Activated T-helper 1 cell treated with Interleukin-2 at 50 U/mL for 16 hours (primary cell): ENCODE data around the gene RNF10.
A peak's percentile ranks its signal among the peaks of the same experiment; 100 is the strongest.
"Not testable (repeated sequence)": the region's sequence is repeated elsewhere in the genome, so short reads cannot be mapped to it uniquely, and the experiment has no call there.

Experiments
- DNase-seq: peaks from one replicate; pipeline ENCODE4 v3.0.0-alpha.2; 2020; ENCODE audit warnings: low read depth

The RNF10 gene

DNA sequence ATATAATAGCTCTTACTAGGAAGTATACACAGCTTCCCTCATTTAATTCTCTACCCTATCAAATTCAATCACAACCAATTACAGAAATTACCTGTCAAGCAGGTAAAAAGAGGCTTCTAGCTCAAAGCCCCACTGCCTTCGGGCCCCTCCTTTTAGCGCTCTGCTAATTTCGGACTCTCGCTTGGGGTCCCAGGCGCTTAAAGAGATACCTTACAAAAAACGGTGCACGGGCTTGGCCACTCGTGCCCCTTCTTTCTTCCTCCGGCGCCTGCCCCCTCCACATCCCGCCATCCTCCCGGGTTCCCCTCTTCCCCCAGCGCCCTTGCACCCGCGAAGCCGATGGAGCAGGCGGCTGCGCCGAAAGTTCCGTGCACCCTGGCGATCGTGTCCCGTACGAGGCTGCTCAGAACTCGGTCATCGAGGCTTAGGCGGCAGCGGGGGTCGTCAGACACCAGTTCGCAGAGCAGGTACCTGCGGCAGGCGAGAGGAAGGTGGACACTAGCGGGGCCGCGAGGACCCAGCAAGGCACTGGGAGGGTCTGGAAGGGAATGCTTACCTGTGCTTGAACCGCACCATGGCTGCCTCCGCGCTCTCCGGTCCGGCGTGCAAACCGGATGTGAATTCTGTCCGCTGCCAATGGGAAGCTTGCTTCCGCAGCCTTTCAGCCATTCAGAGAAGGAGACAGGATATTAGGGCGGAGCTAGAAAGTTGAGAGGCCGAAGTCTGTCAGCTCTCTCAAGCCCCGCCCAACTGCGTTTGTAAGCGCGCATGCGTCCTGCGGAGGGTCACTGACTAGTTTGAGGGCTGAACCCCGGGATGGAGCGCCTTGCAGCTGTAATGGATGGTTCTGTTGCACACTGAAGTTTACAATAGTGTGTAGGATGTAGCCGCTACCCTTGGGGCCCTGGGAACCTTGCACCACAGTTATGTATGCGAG, 46.9 kb downstream of the RNF10 start, which contains the start of gene POP5:
Gene POP5 (minus strand): TSS at position 616 of the 937 bp plus-strand sequence. CDS start 40 bp downstream, at position 576.
- DNase-seq, result peak; percentile 85

- no peak for DNase-seq
These were observed 47.8 kb downstream of the RNF10 start for GRCh38 chr12:120581998-120582397.

DNA sequence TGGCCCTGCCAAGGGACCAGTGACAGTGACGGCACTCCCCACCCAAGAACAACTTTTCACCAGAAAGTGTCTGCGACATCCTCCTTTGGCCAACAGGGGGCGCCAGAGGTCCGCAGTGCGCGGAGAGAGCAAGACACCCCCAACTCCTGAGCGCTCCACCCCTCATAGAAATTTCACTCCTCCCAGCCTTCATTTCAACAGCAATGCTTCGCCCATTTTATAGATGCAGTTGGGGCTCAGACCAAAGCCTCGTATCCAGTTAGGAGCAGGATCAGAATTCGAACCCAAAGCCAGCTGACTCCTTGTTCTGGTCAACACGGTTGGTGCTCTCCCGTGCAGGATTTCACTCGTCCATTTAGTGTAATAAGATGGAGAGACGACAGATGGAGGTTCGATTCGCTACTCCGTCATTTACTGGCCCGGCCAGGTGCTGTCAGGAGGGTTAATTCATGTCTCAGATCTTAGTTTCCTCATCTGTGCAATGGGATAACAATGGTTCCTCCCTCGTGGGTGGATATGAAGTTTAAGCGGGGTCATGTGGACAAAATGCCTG, 49.4 kb downstream of the RNF10 start:
- DNase-seq, result peak; percentile 66

GRCh38 chr12:120584343-120585149, 50.4 kb downstream of the RNF10 start:
- DNase-seq, result peak; percentile 35

- no peak for DNase-seq
These were observed 52.0 kb downstream of the RNF10 start for GRCh38 chr12:120586206-120586605.

GRCh38 chr12:120586860-120587259, 52.7 kb downstream of the RNF10 start:
- no peak for DNase-seq

DNA sequence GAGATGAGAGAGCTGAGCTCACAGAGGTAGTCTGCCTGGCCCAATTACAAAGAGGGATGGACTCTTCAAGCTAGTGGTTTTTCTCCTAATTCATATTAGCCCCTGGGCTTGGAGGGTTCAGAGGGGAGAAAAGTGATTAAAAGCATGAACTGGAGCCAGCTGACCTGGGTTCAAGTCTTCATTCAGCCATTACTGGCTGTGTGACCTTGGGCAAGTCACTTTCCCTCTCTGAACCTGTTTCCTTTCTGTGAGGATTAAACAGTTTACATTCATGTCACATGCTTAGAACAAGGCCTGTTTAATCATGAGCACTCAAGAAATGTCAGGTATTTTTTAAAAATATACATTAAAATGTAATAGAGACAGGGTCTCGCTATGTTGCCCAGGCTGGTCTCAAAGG, 54.2 kb downstream of the RNF10 start:
- no peak for DNase-seq

DNA sequence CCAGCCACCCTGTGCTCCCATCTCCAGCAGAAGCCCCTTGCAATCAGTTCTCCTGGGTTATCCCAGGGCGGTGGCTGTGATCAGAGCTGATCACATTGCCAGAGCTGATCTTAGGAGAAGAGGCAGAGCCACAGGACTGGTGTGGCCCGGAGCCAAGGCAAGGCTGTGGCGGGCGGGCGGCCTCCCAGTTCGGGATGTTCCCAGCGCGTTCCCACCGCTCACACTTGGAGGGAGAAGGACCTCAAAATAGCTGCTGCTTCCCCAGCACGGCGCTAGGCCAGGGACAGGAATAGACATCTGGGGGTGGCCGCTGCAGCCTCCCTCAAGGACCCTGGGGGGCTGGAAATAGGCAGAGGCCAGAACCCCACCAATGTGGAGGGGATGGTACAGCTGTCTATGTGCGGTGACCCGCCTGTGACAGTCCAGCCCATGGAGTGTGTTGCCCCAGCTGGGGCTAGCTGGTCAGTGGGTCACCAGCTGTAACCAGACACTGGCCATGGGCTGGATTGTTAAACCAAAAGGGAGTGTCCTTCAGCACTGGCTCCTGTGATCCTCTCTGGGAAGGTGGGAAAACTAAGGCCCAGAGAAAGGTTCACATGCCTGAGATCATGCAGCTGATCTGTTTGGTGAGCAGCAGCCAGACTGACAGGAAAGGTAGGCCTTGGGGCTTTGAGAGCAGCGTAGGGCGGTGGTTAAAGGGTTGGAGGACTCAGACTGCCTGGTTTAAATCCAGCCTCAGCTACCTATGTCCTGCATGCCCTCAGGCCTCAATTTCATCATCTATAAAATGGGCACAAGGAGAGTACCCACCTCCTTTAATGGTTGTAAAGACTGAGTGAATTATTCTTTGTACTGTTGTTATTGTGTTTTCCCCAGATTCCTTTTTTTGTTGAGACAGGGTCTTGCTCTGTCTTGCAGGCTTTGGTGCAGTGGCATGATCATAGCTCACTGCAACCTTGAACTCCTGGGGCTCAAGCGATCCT, 55.1 kb downstream of the RNF10 start:
- no peak for DNase-seq

DNA sequence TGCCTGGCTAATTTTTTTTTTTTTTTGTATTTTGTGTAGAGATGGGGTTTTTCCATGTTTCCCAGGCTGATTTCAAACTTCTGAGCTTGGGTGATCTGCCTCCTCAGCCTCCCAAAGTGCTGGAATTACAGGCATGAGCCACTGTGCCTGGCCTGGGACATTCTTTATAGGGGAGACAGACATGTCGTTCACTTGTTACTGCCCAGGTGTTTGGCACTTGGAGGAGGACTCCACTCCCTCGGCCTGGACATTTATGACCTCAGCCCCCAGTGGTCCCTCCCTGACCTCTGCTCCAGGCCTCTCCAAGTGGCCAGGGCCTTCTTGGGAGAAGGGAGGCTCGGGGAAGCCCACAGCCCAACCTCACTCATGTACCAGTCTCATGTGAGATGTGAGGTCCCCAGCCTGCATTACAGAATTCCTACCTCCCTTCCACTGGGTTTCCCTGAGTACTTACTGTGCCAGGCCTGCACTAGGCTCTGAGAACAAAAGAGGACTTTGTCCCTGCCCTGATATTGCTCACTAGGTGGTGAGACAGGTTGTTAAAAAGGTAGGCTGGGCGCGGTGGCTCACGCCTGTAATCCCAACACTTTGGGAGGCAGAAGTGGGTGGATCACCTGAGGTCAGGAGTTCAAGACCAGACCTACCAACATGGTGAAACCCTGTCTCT, 56.7 kb downstream of the RNF10 start:
- DNase-seq, result no peak

DNA sequence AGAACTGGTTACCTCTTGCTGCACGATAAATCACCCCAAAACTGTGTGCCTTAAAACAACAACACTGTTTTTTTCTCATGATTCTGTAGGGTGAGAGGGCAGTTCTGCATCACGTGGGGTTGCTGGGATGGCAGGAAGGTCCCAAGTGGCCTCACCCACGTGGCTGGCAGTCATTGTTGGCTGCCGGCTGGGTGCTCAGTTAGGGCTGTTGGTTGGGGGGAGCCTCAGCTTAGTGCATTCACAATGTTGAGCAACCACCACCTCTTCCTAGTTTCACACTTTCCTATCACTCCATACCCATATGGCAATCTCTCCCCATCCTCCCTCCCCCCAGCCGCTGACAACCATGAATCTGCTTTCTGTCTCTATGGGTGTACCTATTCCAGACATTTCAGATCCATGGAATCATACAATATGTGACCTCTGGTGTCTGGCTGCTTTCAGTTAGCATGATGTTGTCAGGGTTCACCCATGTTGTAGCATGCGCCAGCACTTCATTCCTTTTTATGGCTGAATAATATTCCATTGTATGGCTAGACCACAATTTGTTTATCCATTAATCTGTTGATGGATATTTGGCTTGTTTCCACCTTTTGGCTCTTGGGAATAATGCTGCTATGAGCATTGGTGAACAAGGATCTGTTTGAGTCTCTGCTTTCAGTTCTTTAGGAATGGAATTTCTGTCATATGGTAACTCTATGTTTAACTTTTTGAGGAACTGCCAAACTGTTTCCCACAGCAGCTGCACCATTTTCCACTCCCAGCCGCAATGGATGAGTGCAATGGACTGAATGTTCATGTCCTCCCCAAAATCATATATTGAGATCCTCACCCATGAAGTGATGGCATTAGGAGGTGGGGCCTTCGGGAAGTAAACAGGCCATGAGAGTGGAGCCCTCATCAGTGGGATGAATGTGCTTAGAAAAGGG, 58.2 kb downstream of the RNF10 start:
- DNase-seq, result no peak

- DNase-seq, result no peak
These were observed 62.7 kb downstream of the RNF10 start for GRCh38 chr12:120596901-120597300.

DNA sequence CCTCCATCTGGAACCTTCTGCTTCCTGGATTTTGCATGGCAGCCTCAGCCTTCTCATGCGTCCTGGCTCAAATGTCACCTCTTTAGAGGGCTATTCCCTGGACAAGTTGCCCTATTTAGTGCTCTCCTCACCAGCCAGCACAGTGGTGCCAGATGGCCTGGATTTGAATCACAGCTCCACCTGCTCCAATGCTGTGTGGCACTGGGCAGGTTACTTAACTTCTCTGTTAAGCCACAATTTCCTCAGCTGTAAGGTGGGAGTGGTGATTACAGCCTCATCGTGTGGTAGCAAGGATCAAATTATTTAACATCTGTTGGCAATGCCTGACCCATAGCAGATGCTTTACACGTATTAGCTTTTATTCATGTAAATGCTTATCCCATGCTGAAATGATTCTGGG, 63.7 kb downstream of the RNF10 start:
- DNase-seq, result no peak

DNA sequence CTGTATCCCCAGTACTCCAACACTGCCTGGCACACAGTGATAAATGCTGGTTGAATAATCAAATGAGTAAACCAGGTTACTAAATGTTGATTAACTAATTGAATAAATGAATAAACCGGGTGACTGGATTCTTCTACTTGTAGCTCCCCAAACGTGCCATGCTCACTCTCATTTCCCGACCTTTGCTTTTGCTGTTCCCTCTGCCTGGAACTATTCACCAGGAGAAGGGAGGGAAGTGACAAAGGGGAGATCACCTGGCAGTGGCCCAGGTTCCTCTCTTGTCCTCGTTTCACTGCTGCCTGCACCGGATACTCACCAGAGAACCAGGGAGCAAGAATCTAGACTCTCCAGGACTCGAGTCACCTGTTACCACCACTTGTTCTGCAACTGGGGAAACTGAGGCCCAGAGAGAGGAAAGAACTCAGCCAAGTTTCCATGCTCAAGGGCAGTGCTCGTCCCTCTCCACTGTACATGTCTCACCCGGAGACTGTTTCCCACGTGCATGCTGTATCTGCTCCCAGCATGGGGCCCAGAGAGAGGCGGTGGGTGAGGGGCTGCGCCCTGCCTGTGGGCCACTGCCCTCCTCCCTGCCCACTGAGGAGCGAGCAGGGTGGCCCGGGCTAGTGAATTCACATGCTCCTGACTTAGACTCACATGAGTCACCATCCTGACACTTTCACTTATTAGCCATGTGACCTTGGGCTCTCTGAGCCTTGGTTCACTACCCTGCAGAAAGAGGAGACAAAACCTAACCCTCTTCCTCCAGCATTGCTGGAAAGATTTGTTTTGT, 64.7 kb downstream of the RNF10 start:
- DNase-seq, result no peak

- DNase-seq, result no peak
These were observed 65.8 kb downstream of the RNF10 start for GRCh38 chr12:120599672-120600552.

DNA sequence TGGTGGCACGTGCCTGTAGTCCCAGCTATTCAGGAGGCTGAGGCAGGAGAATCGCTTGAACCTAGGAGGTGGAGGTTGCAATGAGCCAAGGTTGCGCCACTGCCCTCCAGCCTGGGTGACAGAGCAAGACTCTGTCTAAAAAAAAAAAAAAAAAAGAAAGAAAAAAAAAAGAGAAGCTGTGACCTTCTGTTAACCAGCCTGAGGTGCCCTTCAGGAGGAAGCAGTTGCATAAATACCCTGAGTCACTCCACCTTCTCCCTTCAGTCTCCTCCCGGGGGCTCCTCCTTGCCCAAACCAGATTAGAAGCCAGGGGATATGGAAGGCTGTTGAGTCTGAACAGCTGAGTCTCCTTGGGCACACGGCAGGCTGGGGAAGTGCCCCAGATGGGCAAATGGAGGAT, 68.3 kb downstream of the RNF10 start:
- not testable (repeated sequence) for DNase-seq

- no peak for DNase-seq
These were observed 76.4 kb downstream of the RNF10 start for GRCh38 chr12:120610560-120610959.

DNA sequence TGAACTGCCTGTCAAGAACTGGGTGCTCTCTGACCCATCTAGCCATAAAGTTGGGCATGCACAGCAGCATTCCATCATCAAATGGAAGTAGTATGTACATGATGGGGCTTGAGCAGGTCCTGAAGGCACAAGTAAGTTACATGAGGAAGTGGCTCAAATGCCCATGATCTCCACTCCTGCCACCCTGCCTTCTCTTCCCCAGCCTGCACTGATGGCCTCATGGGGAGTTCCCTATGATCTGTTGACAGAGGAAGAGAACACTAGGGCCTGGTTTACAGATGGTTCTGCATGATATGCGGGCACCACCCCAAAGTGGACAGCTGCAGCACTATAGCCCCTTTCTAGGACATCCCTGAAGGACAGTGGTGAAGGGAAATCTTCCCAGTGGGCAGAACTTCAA, 77.4 kb downstream of the RNF10 start:
- DNase-seq, result not testable (repeated sequence)

DNA sequence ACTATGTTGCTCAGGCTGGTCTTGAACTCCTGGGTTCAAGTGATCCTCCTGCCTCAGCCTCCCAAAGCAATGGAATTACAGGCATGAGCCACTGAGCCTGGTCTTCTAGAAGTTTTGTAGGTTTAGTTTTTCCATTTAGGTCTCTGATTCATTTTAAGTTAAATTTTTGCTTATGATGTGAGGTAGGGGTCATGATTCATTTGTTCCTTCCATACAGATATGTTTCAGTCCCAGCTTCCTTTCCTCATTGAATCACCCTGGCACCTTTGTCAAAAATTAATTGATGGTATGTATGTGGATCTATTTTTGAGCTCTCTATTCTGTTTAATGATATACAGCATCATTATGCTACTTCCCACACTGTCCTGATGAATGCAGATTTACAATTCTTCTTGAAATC, 80.7 kb downstream of the RNF10 start:
- no peak for DNase-seq
